GM12878 (cell line): ENCODE measurements around the gene IL22. TPM values are rescaled to one million over a fixed set of nuclear protein-coding genes. Genes with fewer than 3 reads are reported as not detected.

Source experiments
- ATAC-seq: fragments of 200-7000 bp; cut with Tn5 transposase; 3 replicates; pipeline ENCODE4 v1.9.1; 2020; ENCODE audit warnings: mild to moderate bottlenecking, moderate library complexity
- BruUV-seq: library from RNA; stranded (reverse); fragments of 400-500 nt; replicated peaks from 2 replicates; lab custom pipeline; 2021; lab: Mats Ljungman, UMichigan
- CTCF ChIA-PET: fragments of 300-600 bp; sonication (Branson Sonifier 250); formaldehyde crosslinking; extraction: SDS; loops from one replicate; lab custom pipeline; 2021; ENCODE audit warnings: inconsistent platforms; lab: Yijun Ruan, JAX
- POLR2A ChIA-PET: fragments of 350-600 bp; formaldehyde crosslinking; extraction: SDS; loops from one replicate; lab custom pipeline; 2021; ENCODE audit warnings: inconsistent platforms; lab: Charles Lee
- RAD21 ChIA-PET: fragments of 300-600 bp; sonication (Branson Sonifier 250); formaldehyde crosslinking; loops from one replicate; lab custom pipeline; 2023; ENCODE audit warnings: antibody characterized with exemption; ENCODE audit not compliant: unreplicated experiment; lab: Charles Lee
- SMC1A ChIA-PET: fragments of 300-600 bp; sonication (Branson Sonifier 250); formaldehyde crosslinking; loops from one replicate; lab custom pipeline; 2023; ENCODE audit not compliant: unreplicated experiment, uncharacterized antibody; lab: Charles Lee
- DNase-seq: peaks from one replicate; pipeline ENCODE4 v3.0.0-alpha.2; 2011; ENCODE audit warnings: low read depth, low spot score
- FAIRE-seq: peaks from 3 replicates; lab custom pipeline; 2011; peaks lifted over from hg19 to GRCh38; lab: Jason Lieb, UNC
- H2AFZ ChIP-seq: 2 replicates; pipeline ENCODE4 v1.6.0; 2011; ENCODE audit warnings: low read depth, low read length, control low read depth; ENCODE audit not compliant: control insufficient read depth
- H3K27ac ChIP-seq: 2 replicates; pipeline ENCODE4 v1.5.1; 2011; ENCODE audit warnings: control low read depth; ENCODE audit not compliant: control insufficient read depth, insufficient read depth
- H3K27me3 ChIP-seq, 2 experiments: replicated peaks in 1 of 2; 2 replicates each; pipeline versions ENCODE4 v1.6.0 to v1.6.1; 2011; ENCODE audit warnings: low read length in 1 of 2; ENCODE audit not compliant: control insufficient read depth in 2 of 2, insufficient read depth in 2 of 2
- H3K36me3 ChIP-seq, 2 experiments: 2 replicates each; pipeline ENCODE4 v1.5.1; 2011; ENCODE audit warnings: low read length in 1 of 2; ENCODE audit not compliant: control insufficient read depth in 2 of 2, insufficient read depth in 2 of 2
- H3K4me1 ChIP-seq: 2 replicates; pipeline ENCODE4 v1.6.1; 2011; ENCODE audit warnings: mild to moderate bottlenecking, low read length, moderate library complexity, mixed read lengths; ENCODE audit not compliant: control insufficient read depth, insufficient read depth
- H3K4me2 ChIP-seq: 2 replicates; pipeline ENCODE4 v1.6.0; 2011; ENCODE audit warnings: control low read depth; ENCODE audit not compliant: control insufficient read depth, insufficient read depth
- H3K4me3 ChIP-seq: fragments of 200-600 bp; sonication (generic); 2 replicates; pipeline ENCODE4 v1.5.1; 2016
- H3K79me2 ChIP-seq: 2 replicates; pipeline ENCODE4 v1.6.0; 2011; ENCODE audit warnings: low read length; ENCODE audit not compliant: control insufficient read depth, insufficient read depth
- H3K9ac ChIP-seq: 2 replicates; pipeline ENCODE4 v1.8.0; 2011; ENCODE audit warnings: low read length, control low read depth, mixed read lengths; ENCODE audit not compliant: control insufficient read depth, insufficient read depth
- H3K9me3 ChIP-seq: replicated peaks from 3 replicates; pipeline ENCODE4 v1.5.1; 2011; ENCODE audit warnings: mild to moderate bottlenecking, low read length; ENCODE audit not compliant: control insufficient read depth, insufficient read depth
- H4K20me1 ChIP-seq: 2 replicates; pipeline ENCODE4 v1.6.0; 2011; ENCODE audit not compliant: control insufficient read depth, insufficient read depth
- DPF2 ChIP-seq: fragments of 450-650 bp; IDR thresholded peaks from 2 replicates; pipeline ENCODE4 v1.6.1; 2017; ENCODE audit warnings: mild to moderate bottlenecking
- TCF12 ChIP-seq: IDR thresholded peaks from 2 replicates; pipeline ENCODE4 v1.6.1; 2011; ENCODE audit warnings: low read depth, mild to moderate bottlenecking, low read length
- USF1 ChIP-seq: IDR thresholded peaks from 2 replicates; pipeline ENCODE4 v1.6.1; 2011; ENCODE audit warnings: borderline replicate concordance, low read depth, mild to moderate bottlenecking, moderate library complexity, mixed read lengths, low read length; ENCODE audit not compliant: insufficient read depth; ENCODE audit errors: extremely low read length
- WGBS: methylation state at CpG from one replicate; pipeline ENCODE4 v1.1.6; 2016; ENCODE audit warnings: low lambda C conversion rate; ENCODE audit not compliant: insufficient replicate concordance, insufficient coverage; ENCODE audit errors: missing lambda C conversion rate; 5-methylcytosine and 5-hydroxymethylcytosine counted together
- in situ Hi-C: fragments of 300-500 bp; cut with MboI; formaldehyde crosslinking; loops from 9 replicates; pipeline ENCODE4 v1.14.3; 2018; ENCODE audit warnings: mixed read lengths
- intact Hi-C: fragments of 100-400 bp; cut with micrococcal nuclease; formaldehyde crosslinking; loops from one replicate; pipeline ENCODE4 v1.14.2; 2022; ENCODE audit not compliant: unreplicated experiment
- polyA plus RNA-seq, 11 experiments: library from polyadenylated mRNA; depleted of rRNA in 4 of 11; unstranded in 6 of 11; stranded (reverse) in 5 of 11; fragments of >200 nt; fragmentation: Nextera tagmentation in 4 of 11; fragmentation: Illumina TruSeq in 1 of 11; extraction: Ambion mirVana in 4 of 11; extraction: Trizol in 1 of 11; gene quantifications; 1 replicate in 1 of 11; 2 replicates in 10 of 11; pipeline versions ENCODE4 v1.2.1 to v1.2.3, GENCODE V29; 2011 to 2016; ENCODE audit warnings: inconsistent platforms in 2 of 11, missing spikeins in 2 of 11, low read depth in 1 of 11
- total RNA-seq, 4 experiments: library from RNA; depleted of rRNA in 3 of 4; stranded (reverse); fragments of >200 nt in 3 of 4; fragmentation: Illumina TruSeq in 1 of 4; extraction: Trizol in 1 of 4; gene quantifications; 2 replicates each; pipeline versions ENCODE4 v1.2.1 to v1.2.3, GENCODE V29; 2013 to 2021

The IL22 gene
- total and polyA plus RNA-seq, 10 of the 15 experiments (the other 5 are each of a cell fraction or from before 2014, with no cell fraction given), result not detected

- CTCF ChIA-PET, result interaction anchor here (0.8 to 1.1 kb wide), 2 partner anchors 19 to 45 kb away, joined by 3 to 6 read pairs; no protein-coding TSS in a partner anchor
- ATAC-seq (no peak), FAIRE-seq (no peak), DNase-seq (no peak)
- H3K79me2 ChIP-seq, result no peaks in the 10 kb centered on the region
- no peak overlapping the region for H3K27ac ChIP-seq
- H4K20me1 ChIP-seq, result no peaks in the 10 kb centered on the region
- SMC1A ChIA-PET, result interaction anchor here (0.9 to 4.4 kb wide), 3 partner anchors 12 to 45 kb away, joined by 3 to 12 read pairs (median 4); no protein-coding TSS in a partner anchor
- no TSS peak for BruUV-seq
- H3K36me3 ChIP-seq, result no peaks in the 10 kb centered on the region
- no peak overlapping the region for H3K4me3 ChIP-seq
- no peaks in the 10 kb centered on the region; the same call in 2 of the 3 replicates for H3K9me3 ChIP-seq
- no peak overlapping the region for H2AFZ ChIP-seq
- H3K4me1 ChIP-seq, result no peaks in the 10 kb centered on the region
- no peak overlapping the region for H3K4me2 ChIP-seq
- POLR2A ChIA-PET, result interaction anchor here (0.7 kb wide), 1 partner anchor 267 kb away, joined by 3 read pairs; no protein-coding TSS in a partner anchor
- intact Hi-C loops, result no loop called here
- TF ChIP-seq DPF2 (no peak), USF1 (no peak), TCF12 (no peak)
- no peak overlapping the region for H3K9ac ChIP-seq
- H3K27me3 ChIP-seq, result no peaks in the 10 kb centered on the region
- in situ Hi-C loops, result no loop called here
- 71% methylated on average over 8 of the region's 8 CpGs for WGBS
- RAD21 ChIA-PET, result interaction anchor here (1.1 kb wide), 1 partner anchor 46 kb away, joined by 4 read pairs; the partner anchor contains the start of gene IL26
These were observed 17.9 kb upstream of the IL22 start for GRCh38 chr12:68271346-68271745.

DNA sequence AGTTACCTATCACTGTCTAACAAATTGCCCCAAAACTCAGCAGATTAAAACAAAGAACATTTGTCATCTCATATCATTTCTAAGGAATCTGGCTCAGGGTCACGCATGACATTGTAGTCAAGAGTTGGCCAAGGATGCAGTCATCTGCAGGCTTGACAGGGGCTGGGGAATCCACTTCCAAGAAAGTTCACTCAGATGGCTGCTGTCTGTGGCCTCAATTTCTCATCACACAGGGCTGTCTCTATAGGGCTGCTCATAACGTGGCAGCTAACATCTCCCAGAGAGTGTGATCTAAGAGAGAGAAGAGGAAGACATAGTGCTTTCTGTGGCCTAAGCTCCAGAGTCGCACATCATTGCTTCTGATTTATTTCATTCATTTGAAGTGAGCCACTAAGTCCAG is 17.0 kb upstream of the IL22 start:
- no peaks in the 10 kb centered on the region for H3K4me1 ChIP-seq
- ATAC-seq (no peak), DNase-seq (no peak), FAIRE-seq (no peak)
- no peaks in the 10 kb centered on the region for H3K27me3 ChIP-seq
- H3K4me2 ChIP-seq, result no peak overlapping the region
- H3K9ac ChIP-seq, result no peak overlapping the region
- ChIA-PET CTCF (interaction anchor here (0.6 kb wide), 1 partner anchor 476 kb away, joined by 3 read pairs; no protein-coding TSS in a partner anchor), SMC1A (no interaction called here), RAD21 (no interaction called here), POLR2A (interaction anchor here (1.6 kb wide), 1 partner anchor 14 kb away, joined by 3 read pairs; no protein-coding TSS in a partner anchor)
- WGBS, result 93% methylated on average over 3 of the region's 3 CpGs
- no peak overlapping the region for H2AFZ ChIP-seq
- no peaks in the 10 kb centered on the region for H4K20me1 ChIP-seq
- in situ Hi-C loops, result no loop called here
- no peak overlapping the region for H3K4me3 ChIP-seq
- BruUV-seq, result no TSS peak
- no peaks in the 10 kb centered on the region; the same call in 2 of the 3 replicates for H3K9me3 ChIP-seq
- TF ChIP-seq TCF12, result no peak
- no peaks in the 10 kb centered on the region for H3K36me3 ChIP-seq
- intact Hi-C loops, result no loop called here
- no peaks in the 10 kb centered on the region for H3K79me2 ChIP-seq
- H3K27ac ChIP-seq, result no peak overlapping the region
